ENCODE measurements around the gene MRPL12.

The MRPL12 gene

GRCh38 chr17:81701288-81702071 is 1.7 kb upstream of the MRPL12 start:
- DNase-seq (ENCODE audit: low read depth in 2 of 2), result no peak

DNA sequence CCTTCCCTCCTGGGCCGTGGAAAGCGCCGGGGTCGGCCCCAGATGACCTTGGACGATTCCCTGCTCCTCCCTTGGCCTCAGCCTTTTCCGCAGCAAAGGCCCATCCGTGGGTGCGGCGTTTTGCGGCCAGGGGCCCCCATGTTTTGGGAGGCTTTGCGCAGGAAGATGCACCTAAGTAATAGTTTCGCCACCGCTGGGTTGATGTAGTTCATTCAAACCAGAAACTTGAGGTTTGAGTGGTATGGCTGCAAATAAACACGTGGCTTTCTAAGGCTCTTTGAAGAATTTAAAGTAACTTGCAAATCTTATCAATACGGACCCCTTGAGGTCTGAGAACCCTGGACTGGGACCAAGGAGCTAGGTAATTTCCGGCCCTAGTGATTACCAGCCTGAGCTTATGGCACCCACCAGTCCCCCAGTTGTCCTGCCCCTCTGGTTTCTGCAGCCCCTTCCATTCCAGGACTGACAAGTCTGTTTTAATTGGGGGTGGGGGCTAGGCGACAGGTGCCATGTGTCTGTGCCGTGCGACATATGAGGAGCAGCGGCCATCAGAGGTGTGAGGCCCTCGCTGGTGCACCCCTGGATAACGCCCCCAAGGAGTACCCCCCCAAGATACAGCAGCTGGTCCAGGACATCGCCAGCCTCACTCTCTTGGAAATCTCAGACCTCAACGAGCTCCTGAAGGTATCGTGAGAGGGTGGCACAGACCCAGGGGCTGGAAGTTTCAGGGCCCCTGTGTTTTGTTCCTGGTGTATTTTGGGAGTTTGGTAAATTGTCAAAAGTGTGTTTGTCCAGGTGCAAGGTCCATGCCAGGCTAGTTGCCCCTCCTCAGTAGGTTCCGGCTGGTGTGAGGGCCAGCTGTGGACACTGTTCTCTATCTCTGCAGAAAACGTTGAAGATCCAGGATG is 834 bp downstream of the MRPL12 start:
- DNase-seq (ENCODE audit: low read depth in 2 of 2), result no peak

- no peak for DNase-seq (ENCODE audit: low read depth in 2 of 2)
Measured at GRCh38 chr17:81705518-81706231, 2.5 kb downstream of the MRPL12 start.

DNA sequence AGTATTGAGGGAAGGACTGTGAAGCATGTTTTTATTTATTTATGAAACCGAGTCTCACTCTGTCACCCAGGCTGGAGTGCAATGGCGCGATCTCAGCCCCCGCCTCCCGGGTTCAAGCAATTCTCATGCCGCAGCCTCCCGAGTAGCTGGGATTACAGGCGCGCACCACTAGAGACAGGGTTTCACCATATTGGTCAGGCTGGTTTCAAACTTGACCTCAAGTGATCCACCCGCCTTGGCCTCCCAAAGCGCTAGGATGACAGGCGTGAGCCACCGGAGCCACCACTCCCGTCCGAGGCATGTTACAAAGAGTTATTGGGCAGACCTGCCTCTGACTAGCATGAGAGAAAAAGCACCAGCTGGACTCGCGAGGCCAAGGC is 3.1 kb downstream of the MRPL12 start:
- DNase-seq (ENCODE audit: low read depth in 2 of 2), result no peak

- no peak for DNase-seq (ENCODE audit: low read depth in 2 of 2)
Measured at GRCh38 chr17:81706757-81707624, 3.8 kb downstream of the MRPL12 start.

DNA sequence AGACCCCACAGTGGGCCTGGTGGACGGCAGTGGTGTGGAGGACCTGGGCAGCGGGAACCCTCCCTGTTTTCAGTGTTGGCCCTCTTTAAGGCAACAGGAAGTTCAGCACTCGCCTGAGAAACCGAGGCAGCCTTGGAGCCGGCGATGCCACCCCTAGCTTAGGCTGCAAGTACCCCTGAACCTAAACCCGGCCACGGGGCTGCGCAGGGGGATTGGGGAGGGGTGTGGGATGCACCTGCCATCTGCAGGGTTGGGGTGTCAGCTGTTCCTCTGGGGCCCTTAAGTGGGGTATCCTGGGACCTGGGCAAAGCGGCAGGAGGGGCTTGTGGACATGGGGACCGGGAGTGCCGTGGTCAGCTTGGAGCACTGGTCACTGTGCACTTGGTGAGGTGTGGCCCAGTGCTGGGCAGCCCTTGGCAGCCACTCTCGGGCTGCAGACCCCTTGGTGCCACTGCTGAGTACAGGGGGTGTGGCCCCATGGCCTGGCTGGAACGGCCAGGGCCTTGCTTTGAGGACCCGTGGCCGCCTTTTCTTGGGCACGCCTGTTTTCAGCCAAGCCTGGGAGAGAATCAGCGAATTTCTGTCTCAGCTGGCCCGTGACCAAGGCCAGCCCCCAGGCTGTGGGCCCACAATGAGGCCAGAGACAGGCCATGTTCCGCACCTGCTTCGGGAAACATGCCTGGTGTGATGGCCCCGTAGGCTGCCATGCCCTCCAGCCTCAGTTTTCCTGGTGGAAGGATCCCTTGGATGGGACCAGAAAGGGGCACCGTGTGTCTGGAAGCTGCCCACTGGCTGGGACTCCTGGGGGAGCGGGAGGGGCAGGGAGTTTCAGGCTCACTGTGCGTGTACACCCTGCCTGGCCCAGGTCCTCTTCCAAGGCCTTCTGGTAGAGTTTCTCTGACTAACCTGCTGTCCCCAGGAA is 4.8 kb downstream of the MRPL12 start:
- DNase-seq (ENCODE audit: low read depth in 2 of 2), result no peak

GRCh38 chr17:81708739-81709185 is 5.6 kb downstream of the MRPL12 start:
- DNase-seq (ENCODE audit: low read depth in 2 of 2), result no peak

DNA sequence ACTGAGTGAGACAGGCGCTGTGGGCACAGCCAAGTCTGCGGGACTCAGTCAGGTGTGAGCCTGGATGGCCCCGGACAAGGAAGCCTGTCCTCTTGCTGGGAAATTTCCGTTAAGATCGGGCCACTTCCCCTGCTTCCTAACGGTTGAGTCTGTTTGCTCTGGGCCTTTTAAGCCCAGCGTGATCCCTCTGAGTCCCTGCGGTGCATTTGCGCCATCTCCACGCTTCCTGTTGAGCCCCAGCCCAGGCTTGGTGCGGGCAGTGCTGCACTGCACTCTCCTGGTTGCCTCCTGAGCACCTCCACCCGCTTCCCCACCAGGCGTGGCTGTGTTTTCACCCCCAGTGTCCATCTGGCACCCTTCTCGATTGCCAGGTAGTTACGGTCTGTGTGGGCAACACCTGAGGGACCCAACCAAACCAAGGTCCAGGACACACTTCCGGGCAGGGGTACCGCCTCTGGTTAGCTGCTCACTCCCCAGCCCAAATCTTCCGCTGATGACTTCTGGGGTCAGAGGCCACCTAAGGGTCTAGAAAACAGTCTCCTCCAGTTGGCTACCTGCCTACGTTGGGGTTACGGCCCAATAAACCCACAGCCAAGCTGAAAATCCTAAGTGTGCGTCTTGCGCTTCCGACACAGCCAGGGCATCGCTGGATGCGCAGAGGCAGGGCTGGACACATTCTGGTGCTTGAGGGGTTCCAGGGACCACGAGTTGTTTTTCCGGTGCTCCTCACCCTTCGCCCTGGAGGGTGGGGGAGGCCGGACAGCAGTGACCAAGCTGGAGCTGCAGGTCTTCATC is 7.5 kb downstream of the MRPL12 start:
- no peak for DNase-seq (ENCODE audit: low read depth in 2 of 2)

DNA sequence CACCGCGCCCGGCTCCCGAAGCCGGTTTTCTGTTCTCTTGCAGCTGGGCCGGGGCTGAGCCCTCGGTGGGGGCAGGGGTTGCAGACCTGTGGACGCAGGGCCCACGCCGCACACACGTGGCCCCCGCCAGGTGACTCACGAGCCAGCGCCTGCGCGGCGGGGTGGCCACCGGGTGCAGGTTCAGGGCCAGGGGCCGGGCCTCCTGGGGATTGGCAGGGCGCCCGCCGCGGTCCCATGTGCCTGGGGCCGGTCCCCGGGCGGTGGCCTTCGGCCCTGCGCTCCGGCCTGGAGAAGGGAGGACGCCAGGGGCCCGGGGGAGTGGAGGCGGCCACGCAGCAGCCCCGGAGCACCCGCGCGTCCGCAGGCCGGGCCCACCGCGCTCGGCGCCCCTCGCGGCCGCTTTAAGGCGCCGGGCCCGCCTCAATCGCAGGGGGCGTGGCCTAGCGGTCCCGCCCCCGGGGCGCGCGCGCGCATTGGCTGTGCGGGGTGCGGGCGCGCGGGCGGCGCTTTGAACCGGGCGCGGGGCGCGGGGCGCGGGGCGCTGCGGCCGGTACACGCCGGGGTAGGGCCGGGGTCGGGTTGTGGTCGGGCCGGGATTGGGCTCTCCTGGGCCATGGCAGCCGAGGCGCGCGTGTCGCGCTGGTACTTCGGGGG is 8.8 kb downstream of the MRPL12 start, which contains the start of gene SLC25A10:
SLC25A10 (plus strand) TSS at position 471 of the 654 bp plus-strand sequence; CDS start at position 614, 143 bp downstream.
- peak; percentile 60 to 71 for DNase-seq (ENCODE audit: low read depth in 2 of 2)

DNA sequence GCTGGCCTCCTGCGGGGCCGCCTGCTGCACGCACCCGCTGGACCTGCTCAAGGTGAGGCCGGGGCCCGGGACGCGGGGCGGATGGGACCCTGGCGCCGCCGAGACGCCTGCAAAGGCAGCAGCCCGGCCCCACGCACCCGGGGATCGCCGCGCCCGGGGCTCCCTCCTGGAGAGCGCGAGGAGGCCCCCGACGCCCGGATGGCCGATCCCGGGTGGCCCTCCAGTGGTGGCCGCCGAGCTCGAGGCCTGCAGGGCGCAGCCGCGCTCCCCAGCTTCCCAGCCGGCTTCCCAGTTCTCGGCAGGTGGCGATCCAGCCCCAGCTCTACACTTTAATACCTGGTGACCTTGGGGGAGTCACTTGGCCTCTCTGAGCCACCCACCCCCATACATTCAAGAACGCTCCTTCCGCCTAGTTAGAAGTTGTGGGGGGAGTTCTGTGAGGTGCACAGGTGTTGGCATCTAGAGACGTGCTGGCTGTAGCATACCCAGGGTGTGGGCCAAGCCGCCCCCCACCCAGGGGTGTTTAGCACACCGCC is 9.4 kb downstream of the MRPL12 start:
- DNase-seq (ENCODE audit: low read depth in 2 of 2), result no peak

GRCh38 chr17:81713004-81713555 is 9.9 kb downstream of the MRPL12 start:
- no peak for DNase-seq (ENCODE audit: low read depth in 2 of 2)

GRCh38 chr17:81713556-81714411 is 10.6 kb downstream of the MRPL12 start:
- DNase-seq (ENCODE audit: low read depth in 2 of 2), result no peak

DNA sequence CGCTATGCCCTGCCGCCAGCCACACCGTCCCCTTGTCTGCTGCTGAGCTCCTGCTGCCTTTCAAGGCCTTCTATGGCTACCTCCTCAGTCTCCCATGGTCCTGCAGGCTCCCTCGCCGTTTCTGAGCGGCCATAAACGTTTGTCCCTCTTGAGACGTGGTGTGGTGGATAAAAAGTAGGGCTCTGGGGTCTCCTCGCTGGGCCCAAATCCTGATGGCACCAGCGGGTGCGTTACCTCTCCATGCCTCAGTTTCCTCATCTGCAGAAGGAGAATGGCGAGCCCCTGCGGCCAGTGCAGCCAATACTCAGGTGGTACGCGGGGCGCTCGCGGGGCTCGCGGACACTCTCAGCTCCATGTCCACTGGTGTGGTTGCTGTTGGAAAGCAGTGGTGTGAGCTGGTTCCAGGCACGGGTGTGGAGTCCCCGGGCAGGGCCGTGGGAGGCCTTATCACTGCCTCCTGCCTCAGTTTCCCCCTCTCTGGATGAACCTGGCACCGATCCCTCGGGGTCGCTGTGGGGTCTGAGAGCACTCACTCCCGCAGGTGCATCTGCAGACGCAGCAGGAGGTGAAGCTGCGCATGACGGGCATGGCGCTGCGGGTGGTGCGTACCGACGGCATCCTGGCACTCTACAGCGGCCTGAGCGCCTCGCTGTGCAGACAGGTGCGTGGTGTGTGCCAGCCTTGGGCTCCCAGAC is 11.4 kb downstream of the MRPL12 start:
- DNase-seq (ENCODE audit: low read depth in 2 of 2), result no peak

- DNase-seq (ENCODE audit: low read depth in 2 of 2), result no peak
Measured at GRCh38 chr17:81715107-81715871, 12.1 kb downstream of the MRPL12 start.

- DNase-seq (ENCODE audit: low read depth in 2 of 2), result no peak
Measured at GRCh38 chr17:81715872-81716673, 12.9 kb downstream of the MRPL12 start.
